HL-60 (cell line): ENCODE data around the gene C1orf210.

Source experiments
- CTCF ChIP-seq: IDR thresholded peaks from one replicate; pipeline ENCODE4 v1.5.1; 2011; ENCODE audit warnings: low read length, control low read depth, inconsistent platforms; ENCODE audit not compliant: insufficient read depth
- POLR2AphosphoS5 ChIP-seq: IDR thresholded peaks from 2 replicates; pipeline ENCODE4 v1.6.1; 2012; ENCODE audit warnings: low read depth

- TF ChIP-seq POLR2AphosphoS5 (no peak), CTCF (no peak)
These were observed 35.0 kb downstream of the C1orf210 start for GRCh38 chr1:43250351-43250761.
